NCI-H2081 treated with DMSO at 0.1 percent for 48 hours (cell line): ENCODE data around the gene SESTD1.

Source experiments
- DNase-seq: peaks from one replicate; lab custom pipeline; 2025; lab: John Stamatoyannopoulos, UW

The SESTD1 gene

GRCh38 chr2:179191110-179191509, 73.5 kb downstream of the SESTD1 start:
- no peak for DNase-seq

DNA sequence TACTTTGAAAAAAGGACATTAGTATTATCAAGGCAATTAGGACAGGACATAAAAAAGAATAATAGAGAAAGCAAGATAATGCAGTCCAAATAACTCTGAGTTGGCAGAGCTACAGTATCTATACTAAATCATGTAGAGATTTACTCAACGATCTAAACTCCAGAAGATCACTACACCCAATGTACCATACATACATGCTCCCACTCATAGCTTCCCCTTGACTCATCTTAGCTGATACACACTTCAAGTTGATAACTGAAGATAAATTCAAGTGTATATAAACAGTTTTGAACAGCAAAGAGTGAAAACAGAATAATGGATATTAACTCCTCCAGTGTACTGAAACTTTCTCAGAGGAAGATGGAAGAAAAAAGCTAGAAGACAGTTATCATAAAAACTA, 78.5 kb downstream of the SESTD1 start:
- DNase-seq = no peak

GRCh38 chr2:179184610-179185009, 80.0 kb downstream of the SESTD1 start:
- DNase-seq = no peak

- no peak for DNase-seq
Measured at GRCh38 chr2:179181002-179181401, 83.6 kb downstream of the SESTD1 start.

GRCh38 chr2:179180242-179180641, 84.4 kb downstream of the SESTD1 start:
- DNase-seq = no peak

GRCh38 chr2:179179719-179180118, 84.9 kb downstream of the SESTD1 start:
- no peak for DNase-seq

DNA sequence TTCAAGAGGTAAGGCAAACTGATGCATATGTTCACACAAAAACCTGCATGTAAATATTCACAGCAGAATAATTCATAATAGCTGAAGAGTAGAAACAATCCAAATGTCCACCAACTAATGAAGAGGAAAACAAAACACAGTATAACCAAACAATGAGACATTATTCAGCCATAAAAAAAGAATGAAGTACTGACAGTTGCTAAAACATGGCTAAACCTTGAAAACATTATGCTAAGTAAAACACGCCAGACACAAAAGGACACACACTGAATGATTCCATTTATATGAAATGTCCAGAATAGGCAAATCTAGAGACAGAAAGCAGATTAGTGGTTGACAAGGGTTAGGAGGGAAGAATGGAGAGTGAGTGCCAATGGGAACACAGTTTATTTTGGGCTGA, 86.9 kb downstream of the SESTD1 start:
- DNase-seq = no peak

DNA sequence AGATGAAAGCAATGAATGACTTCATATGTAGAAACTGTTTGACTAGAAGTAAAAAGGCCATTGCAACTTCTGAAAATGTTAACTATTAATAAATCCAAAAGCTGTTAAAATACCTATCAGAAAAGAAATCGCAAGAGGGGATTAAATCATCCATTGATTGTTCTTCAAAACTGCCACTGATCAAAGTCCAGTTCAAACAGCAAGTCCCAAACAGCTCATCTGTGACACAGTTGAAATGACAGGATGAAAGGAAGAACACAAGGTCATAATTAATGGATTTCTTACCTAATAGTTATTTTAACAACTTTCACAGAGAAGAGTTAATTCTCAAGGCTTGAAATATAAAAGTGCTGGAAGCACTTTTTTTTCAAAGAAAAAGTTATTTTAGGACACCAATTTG, 90.4 kb downstream of the SESTD1 start:
- DNase-seq = no peak

GRCh38 chr2:179172894-179173293, 91.7 kb downstream of the SESTD1 start:
- DNase-seq = no peak

DNA sequence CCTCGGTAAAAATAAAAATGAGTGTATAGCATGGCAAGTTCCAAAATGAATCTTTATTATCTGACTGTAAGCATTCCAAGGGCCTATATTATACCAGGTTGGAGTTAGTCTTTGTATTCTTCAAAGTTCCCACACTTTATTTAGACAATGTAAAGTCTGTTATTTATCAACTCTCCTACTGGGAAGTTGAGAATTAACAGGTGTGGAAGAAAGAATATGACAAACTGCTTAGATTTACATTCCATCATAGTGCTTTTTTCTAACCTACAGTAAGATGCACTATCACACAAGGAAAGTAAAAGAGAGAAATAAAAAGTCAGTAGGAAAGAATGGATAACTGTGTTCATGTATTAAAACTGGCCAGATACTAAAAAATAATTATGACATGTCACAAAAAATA, 93.3 kb downstream of the SESTD1 start:
- DNase-seq = no peak

GRCh38 chr2:179170901-179171300, 93.7 kb downstream of the SESTD1 start:
- no peak for DNase-seq

GRCh38 chr2:179165356-179166000, 99.2 kb downstream of the SESTD1 start:
- no peak for DNase-seq

- DNase-seq = no peak
Measured at GRCh38 chr2:179141206-179141605, 123.4 kb downstream of the SESTD1 start.

- DNase-seq = no peak
Measured at GRCh38 chr2:179140571-179140970, 124.1 kb downstream of the SESTD1 start.

DNA sequence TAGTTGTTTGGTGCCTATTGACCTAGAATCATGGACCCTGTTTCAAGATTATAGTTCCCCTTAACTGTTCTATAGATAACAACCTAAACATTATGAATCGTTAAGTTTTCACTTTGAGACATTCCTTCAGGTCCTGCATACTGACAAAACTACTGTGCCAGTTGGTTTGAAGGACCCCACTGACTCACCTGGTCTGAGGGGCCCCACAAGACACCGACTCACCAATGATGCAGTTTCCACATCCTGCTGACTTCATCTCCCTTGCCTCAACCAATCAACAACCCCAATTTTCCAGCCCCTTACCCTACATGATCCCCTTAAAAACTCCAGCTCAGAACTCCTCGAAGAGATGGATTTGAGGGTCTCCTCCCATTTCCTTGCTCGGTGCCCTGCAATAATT, 125.1 kb downstream of the SESTD1 start:
- DNase-seq = no peak

DNA sequence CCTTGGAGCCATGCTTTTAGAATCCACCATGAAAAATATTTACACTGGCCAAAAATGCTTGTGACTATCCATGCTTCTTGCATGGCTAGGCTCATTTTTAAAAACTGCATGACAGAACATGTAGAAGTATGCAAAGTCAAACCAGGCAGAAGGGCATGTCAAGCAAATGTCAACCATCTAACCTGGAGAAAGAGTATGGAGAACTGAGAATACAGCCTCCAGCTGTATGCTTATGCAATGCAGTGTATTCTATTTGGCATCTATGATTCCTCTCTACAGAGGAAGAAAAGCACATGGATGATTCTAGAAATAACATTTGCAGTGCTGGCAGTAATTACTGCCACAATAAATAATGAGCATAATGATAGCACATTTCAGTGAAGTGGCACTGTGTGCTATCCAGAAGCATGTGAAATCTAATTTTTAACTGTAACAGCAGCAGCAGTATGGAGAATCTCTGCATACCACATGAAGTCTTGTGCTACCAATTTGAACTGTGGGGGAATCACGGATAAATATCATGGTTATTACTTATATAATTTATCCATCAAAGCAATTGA, 127.4 kb downstream of the SESTD1 start:
- no peak for DNase-seq

DNA sequence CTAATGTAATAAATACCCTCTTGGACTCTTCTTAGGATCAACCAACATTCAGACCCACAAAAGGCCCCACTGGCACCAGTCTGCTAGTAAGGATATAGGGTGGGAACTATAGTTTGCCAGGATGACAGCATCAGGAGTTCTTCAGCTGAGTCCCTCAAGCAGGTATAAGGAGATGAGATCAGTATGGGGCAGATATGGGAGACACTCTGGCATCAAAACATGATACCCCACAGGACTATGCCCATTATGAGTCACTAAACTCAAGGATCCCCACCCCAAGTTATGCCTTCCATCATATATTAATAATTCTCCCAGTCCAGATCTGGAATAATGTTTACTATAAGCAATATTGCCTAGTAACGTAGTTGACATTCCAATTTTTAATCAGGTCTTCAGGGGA, 131.6 kb downstream of the SESTD1 start:
- DNase-seq = no peak

DNA sequence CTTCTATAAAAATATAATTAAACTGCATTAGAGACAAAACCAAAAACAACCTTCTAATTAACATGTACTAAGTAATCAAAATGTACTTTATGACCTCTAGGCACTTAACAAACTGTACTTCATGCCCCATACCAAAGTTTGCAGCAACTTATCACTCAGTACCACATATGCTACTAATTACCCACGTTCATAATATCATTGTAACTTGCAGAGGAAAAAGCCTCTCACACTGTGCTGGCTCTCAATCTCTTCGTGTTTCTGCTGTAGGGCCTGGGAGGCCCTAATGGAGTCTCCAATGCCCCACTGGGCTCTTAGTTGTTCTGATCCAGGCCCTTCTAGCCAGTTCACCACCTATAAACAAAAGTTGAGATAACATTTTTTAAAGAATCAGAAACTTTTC, 132.6 kb downstream of the SESTD1 start:
- no peak for DNase-seq

DNA sequence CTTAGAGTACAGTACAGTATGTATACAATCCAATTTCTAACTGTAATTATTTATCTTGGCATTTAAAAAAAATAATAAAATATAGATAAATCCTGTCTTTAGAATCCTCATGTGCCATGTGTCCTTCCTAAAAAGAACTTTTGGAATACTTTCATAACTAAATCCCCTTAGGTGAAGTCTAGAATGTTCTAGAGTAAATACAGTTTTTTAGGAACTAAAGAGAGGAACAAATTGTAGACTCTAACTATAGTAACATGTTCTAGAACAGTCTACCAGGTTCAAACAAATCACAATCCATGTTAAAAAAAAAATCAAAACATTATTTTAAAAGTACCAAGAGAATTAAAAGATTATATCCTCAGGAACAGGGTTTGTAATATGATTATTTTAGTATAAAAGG, 134.1 kb downstream of the SESTD1 start:
- no peak for DNase-seq

DNA sequence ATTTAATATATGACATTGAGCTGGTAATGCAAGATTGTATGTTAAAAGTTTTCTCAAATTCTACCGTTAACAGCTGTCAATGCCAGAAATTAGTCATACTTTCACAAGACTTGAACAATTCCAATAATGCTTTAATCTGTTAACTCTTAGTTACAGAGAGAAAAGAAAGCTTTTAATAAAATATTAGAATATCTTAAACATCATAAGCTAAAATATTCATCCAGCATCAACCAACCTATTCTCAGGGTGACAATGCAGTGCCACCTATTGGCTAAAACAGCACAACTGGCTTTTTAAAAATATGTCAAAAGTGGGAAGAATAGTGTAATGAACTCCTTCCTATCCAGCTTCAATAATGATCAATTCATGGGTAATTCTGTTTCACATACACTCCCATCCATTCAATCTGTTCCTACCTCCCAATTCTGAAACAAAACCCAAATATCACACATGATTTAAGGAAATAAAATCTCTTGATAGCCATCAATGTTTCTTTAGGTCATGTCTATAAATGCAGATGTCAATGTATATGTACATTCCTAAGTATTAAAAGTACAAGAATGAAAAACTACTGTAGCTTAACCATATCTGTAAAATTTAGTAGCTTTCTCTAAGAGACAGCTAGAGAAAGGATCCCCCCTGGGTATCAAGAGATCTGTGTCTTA, 134.9 kb downstream of the SESTD1 start:
- no peak for DNase-seq

DNA sequence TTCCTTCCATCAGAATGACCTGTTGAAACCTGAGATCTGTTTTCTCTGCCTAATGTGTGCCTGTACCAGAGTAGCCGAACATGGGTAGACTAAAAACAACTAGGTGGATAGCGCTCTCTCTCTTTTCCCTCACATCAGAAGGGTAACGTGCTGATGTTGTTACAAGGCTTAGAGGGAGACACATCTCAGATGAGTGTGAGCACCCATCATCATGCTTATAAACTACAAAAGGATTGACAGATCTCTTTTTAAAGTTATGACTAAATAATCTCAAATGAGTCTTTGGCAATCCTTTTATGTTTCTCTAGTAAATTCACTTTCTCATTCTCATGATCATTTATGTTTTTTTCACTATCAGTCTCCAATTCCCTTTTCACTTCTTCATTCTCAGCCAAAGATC, 139.2 kb downstream of the SESTD1 start:
- no peak for DNase-seq

- DNase-seq = no peak
Measured at GRCh38 chr2:179124282-179124681, 140.3 kb downstream of the SESTD1 start.

DNA sequence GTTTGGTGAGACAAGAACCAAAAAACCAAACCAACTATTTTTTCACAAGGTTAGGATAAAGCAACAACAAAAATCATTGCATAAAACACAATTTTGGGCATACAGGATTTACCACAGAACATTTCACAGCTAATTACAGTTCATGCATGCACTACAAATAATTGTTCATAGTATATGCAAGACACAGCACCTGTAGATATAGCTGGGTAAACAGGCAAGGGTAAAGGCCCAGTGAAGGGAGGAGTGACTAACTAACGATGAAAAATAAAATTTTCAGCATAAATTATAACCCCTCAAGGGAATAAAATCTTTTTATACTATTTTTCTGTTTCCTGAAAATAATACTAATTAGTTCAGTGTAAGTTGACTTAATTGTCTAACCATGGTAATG, 141.4 kb downstream of the SESTD1 start:
- no peak for DNase-seq

- no peak for DNase-seq
Measured at GRCh38 chr2:179107737-179108136, 156.9 kb downstream of the SESTD1 start.
